C4-2B (cell line): ENCODE measurements around the gene IFITM5.
A peak's percentile ranks its signal among the peaks of the same experiment; 100 is the strongest.
"Not testable (repeated sequence)": the region's sequence is repeated elsewhere in the genome, so short reads cannot be mapped to it uniquely, and the experiment has no call there.

Experiments
- H3K27ac ChIP-seq: fragments of 450-650 bp; 2 replicates; pipeline ENCODE4 v1.5.1; 2017
- CTCF ChIP-seq: fragments of 450-650 bp; conservative IDR thresholded peaks from 2 replicates; pipeline ENCODE4 v1.5.1; 2017; ENCODE audit warnings: mild to moderate bottlenecking
- ZFX ChIP-seq: fragments of 450-650 bp; IDR thresholded peaks from 2 replicates; pipeline ENCODE4 v1.6.1; 2017

IFITM5 gene

GRCh38 chr11:287821-288477, 11.4 kb downstream of the IFITM5 start:
- H3K27ac ChIP-seq = peak overlapping the region; percentile 47; the same call in 1 of the 2 replicates
- TF ChIP-seq CTCF (no peak), ZFX (no peak)

GRCh38 chr11:286977-287820, 12.1 kb downstream of the IFITM5 start:
- not testable (repeated sequence) for H3K27ac ChIP-seq

- TF ChIP-seq CTCF (no peak), ZFX (no peak)
- no peak overlapping the region for H3K27ac ChIP-seq
These were observed 13.5 kb downstream of the IFITM5 start for GRCh38 chr11:285894-286220.

GRCh38 chr11:285021-285893, 14.1 kb downstream of the IFITM5 start:
- no peak for TF ChIP-seq CTCF
- no peak for TF ChIP-seq ZFX
- H3K27ac ChIP-seq = no peak overlapping the region

GRCh38 chr11:284105-285020, 15.0 kb downstream of the IFITM5 start:
- TF ChIP-seq CTCF (no peak), ZFX (no peak)

GRCh38 chr11:283405-284104, 15.8 kb downstream of the IFITM5 start:
- TF ChIP-seq ZFX (no peak), CTCF (no peak)
- no peak overlapping the region for H3K27ac ChIP-seq

More at GRCh38 chr11:284105-285020, 15.0 kb downstream of the IFITM5 start:
- no peak overlapping the region for H3K27ac ChIP-seq
